ENCODE measurements around the gene TECPR2. TPM values are rescaled to one million over a fixed set of nuclear protein-coding genes. Genes with fewer than 3 reads are reported as not detected.

The TECPR2 gene, protein sequence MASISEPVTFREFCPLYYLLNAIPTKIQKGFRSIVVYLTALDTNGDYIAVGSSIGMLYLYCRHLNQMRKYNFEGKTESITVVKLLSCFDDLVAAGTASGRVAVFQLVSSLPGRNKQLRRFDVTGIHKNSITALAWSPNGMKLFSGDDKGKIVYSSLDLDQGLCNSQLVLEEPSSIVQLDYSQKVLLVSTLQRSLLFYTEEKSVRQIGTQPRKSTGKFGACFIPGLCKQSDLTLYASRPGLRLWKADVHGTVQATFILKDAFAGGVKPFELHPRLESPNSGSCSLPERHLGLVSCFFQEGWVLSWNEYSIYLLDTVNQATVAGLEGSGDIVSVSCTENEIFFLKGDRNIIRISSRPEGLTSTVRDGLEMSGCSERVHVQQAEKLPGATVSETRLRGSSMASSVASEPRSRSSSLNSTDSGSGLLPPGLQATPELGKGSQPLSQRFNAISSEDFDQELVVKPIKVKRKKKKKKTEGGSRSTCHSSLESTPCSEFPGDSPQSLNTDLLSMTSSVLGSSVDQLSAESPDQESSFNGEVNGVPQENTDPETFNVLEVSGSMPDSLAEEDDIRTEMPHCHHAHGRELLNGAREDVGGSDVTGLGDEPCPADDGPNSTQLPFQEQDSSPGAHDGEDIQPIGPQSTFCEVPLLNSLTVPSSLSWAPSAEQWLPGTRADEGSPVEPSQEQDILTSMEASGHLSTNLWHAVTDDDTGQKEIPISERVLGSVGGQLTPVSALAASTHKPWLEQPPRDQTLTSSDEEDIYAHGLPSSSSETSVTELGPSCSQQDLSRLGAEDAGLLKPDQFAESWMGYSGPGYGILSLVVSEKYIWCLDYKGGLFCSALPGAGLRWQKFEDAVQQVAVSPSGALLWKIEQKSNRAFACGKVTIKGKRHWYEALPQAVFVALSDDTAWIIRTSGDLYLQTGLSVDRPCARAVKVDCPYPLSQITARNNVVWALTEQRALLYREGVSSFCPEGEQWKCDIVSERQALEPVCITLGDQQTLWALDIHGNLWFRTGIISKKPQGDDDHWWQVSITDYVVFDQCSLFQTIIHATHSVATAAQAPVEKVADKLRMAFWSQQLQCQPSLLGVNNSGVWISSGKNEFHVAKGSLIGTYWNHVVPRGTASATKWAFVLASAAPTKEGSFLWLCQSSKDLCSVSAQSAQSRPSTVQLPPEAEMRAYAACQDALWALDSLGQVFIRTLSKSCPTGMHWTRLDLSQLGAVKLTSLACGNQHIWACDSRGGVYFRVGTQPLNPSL (N-terminal part only)
- 5.8 and 7.2 TPM in 2 replicates for total RNA-seq (2013; cell fraction: nucleolus; rRNA removed)
- 3.2 and 5.8 TPM in 2 replicates for total RNA-seq (2014; rRNA removed)
- total RNA-seq (2014; rRNA removed; fragmentation: Illumina TruSeq; extraction: Trizol): 2.5 and 3.0 TPM in 2 replicates
- 8.1 and 10.0 TPM in 2 replicates for total RNA-seq (2021)
- 1.5 TPM for polyA plus RNA-seq (2011; ENCODE audit: low read depth)
- polyA plus RNA-seq (2011; rRNA removed): 1.6 and 1.8 TPM in 2 replicates
- 1.3 and 1.7 TPM in 2 replicates for polyA plus RNA-seq (2011; cell fraction: cytosol; rRNA removed)
- 1.8 and 3.5 TPM in 2 replicates for polyA plus RNA-seq (2011; cell fraction: nucleus; rRNA removed)
- polyA plus RNA-seq (2012): 2.6 and 2.8 TPM in 2 replicates
- 2.5 and 2.8 TPM in 2 replicates for polyA plus RNA-seq (2014; fragmentation: Illumina TruSeq; extraction: Trizol)
- under 1 TPM; 0.15 to 0.26 TPM for polyA plus RNA-seq (2014; fragmentation: Nextera tagmentation; extraction: Ambion mirVana)
- polyA plus RNA-seq (2014; rRNA removed): 3.8 and 5.3 TPM in 2 replicates
- polyA plus RNA-seq (2016; fragmentation: Nextera tagmentation; extraction: Ambion mirVana): 1 to 10 TPM; 3.2 to 4.2 TPM
- polyA minus RNA-seq (2011; rRNA and poly(A)+ RNA removed): 2.8 and 2.9 TPM in 2 replicates
- polyA minus RNA-seq (2011; cell fraction: cytosol; rRNA and poly(A)+ RNA removed): 1.3 and 2.3 TPM in 2 replicates
- polyA minus RNA-seq (2011; cell fraction: nucleus; rRNA and poly(A)+ RNA removed): 1.7 and 3.0 TPM in 2 replicates
- percentile 47 among the genes with signal in this experiment for Bru-seq, nascent RNA
- percentile 44 among the genes with signal in this experiment for BruChase-seq, experiment 1, labeled RNA remaining after a 6-hour chase
- percentile 45 among the genes with signal in this experiment for BruChase-seq, experiment 2, labeled RNA remaining after a 2-hour chase
- long read RNA-seq, experiment 1: 0 reads
- long read RNA-seq, experiment 2, partial matches to known transcripts: 0 of 1 reads
- long read RNA-seq, experiment 2, other reads (novel, unspliced or antisense): 1 of 1 reads

- DNase-seq (ENCODE audit: low read depth, low spot score): peak; percentile 71
- H3K36me3 ChIP-seq (ENCODE audit: control insufficient read depth in 2 of 2, insufficient read depth in 2 of 2, low read length in 1 of 2): peaks cover 0 to 7% of the 10 kb centered on the region in 2 experiments; a peak in 3 of 4 replicates
- BruUV-seq (replicated peaks): no TSS peak
- no peaks in the 10 kb centered on the region for H4K20me1 ChIP-seq (ENCODE audit: control insufficient read depth, insufficient read depth)
- intact Hi-C loops (cut with micrococcal nuclease; ENCODE audit: unreplicated experiment): loop anchor here (2.0 kb wide), 1 partner anchor 46 kb away; no protein-coding TSS in a partner anchor
- RAD21 ChIA-PET (ENCODE audit: unreplicated experiment): interaction anchor here (1.0 kb wide), 1 partner anchor 44 kb away, joined by 3 read pairs; no protein-coding TSS in a partner anchor
- SMC1A ChIA-PET (ENCODE audit: uncharacterized antibody, unreplicated experiment): interaction anchor here (1.0 kb wide), 1 partner anchor 41 kb away, joined by 3 read pairs; no protein-coding TSS in a partner anchor
- WGBS (ENCODE audit: insufficient coverage, insufficient replicate concordance, low lambda C conversion rate, missing lambda C conversion rate): 1% methylated on average over 41 of the region's 58 CpGs
- peak; percentile 91 for FAIRE-seq
- no peaks in the 10 kb centered on the region for H3K27me3 ChIP-seq (replicated peaks in 1 of 2; ENCODE audit: control insufficient read depth in 2 of 2, insufficient read depth in 2 of 2, low read length in 1 of 2)
- peak within 1 kb of the TSS; percentile 86 for H2AFZ ChIP-seq (ENCODE audit: control insufficient read depth, low read depth, low read length)
- H3K9ac ChIP-seq (ENCODE audit: control insufficient read depth, insufficient read depth, low read length): peak within 1 kb of the TSS; percentile 89
- H3K4me1 ChIP-seq (ENCODE audit: control insufficient read depth, insufficient read depth, low read length): peaks cover 9% of the 10 kb centered on the region
- POLR2A ChIA-PET: interaction anchor here (0.6 to 1.0 kb wide), 4 partner anchors 31 to 1195 kb away, joined by 3 to 6 read pairs (median 3); partner anchors contain the start of gene ZNF839
- H3K4me2 ChIP-seq (ENCODE audit: control insufficient read depth, insufficient read depth): peak within 1 kb of the TSS; percentile 83
- in situ Hi-C loops (cut with MboI): no loop called here
- peak within 1 kb of the TSS; percentile 88 for H3K27ac ChIP-seq (ENCODE audit: control insufficient read depth, insufficient read depth)
- H3K9me3 ChIP-seq (replicated peaks; ENCODE audit: control insufficient read depth, insufficient read depth, low read length): no peaks in the 10 kb centered on the region
- CTCF ChIA-PET: interaction anchor here (0.7 to 2.3 kb wide), 2 partner anchors 45 to 436 kb away, joined by 3 to 14 read pairs; partner anchors contain the start of gene ZNF839
- ATAC-seq: peak; percentile 96
- H3K79me2 ChIP-seq (ENCODE audit: control insufficient read depth, insufficient read depth, low read length): peaks cover 19% of the 10 kb centered on the region
- H3K4me3 ChIP-seq: peak within 1 kb of the TSS; percentile 73
- TF ChIP-seq CHD4 (IDR thresholded peaks at IDR 0.05) (no peak), SUZ12 (IDR thresholded peaks at IDR 0.05; ENCODE audit: unreplicated experiment) (no peak), SKIL (IDR thresholded peaks at IDR 0.05; ENCODE audit: low read depth, poor library complexity, severe bottlenecking) (no peak), PRDM15 (CRISPR knock-in tag; IDR thresholded peaks at IDR 0.05) (no peak), RAD21 (IDR thresholded peaks at IDR 0.05; ENCODE audit: insufficient read depth, low read depth, low read length) (no peak), PML (IDR thresholded peaks at IDR 0.05; ENCODE audit: low read length) (0 out of 2 replicates have a peak, but pooled peaks have one; percentile 51)
Observed at GRCh38 chr14:102362545-102363181, at the start of gene TECPR2, which contains the start of gene CINP. Gene TECPR2 (plus strand): TSS chr14:102362941. CDS start chr14:102376722, 13,781 bp downstream. Gene CINP (minus strand): TSS chr14:102362890. CDS start chr14:102362851, 39 bp downstream.

Data from GM12878 (cell line).